ENCODE results near the gene LAPTM5. TPM values are rescaled to one million over a fixed set of nuclear protein-coding genes. Genes with fewer than 3 reads are reported as not detected.

The LAPTM5 gene
- total RNA-seq, 1 donor from 2014 or later, result 0.56 TPM

GRCh38 chr1:30714536-30715090 is 43.0 kb downstream of the LAPTM5 start:
- no peak for DNase-seq
- H3K36me3 Mint-ChIP-seq (ENCODE audit: unreplicated experiment), result peaks cover 4% of the 10 kb centered on the region
- H3K27me3 Mint-ChIP-seq (ENCODE audit: unreplicated experiment), result peaks cover 11% of the 10 kb centered on the region

GRCh38 chr1:30714025-30714424 is 43.5 kb downstream of the LAPTM5 start:
- H3K4me1 Mint-ChIP-seq (ENCODE audit: low read depth, unreplicated experiment), result peaks cover 34% of the 10 kb centered on the region
- no peak for DNase-seq
- H3K9me3 Mint-ChIP-seq (ENCODE audit: unreplicated experiment), result peaks cover 8% of the 10 kb centered on the region
- no peak overlapping the region for H3K4me3 Mint-ChIP-seq (ENCODE audit: unreplicated experiment)
- peaks cover 4% of the 10 kb centered on the region for H3K36me3 Mint-ChIP-seq (ENCODE audit: unreplicated experiment)
- no peak for TF ChIP-seq CTCF (IDR thresholded peaks at IDR 0.05; ENCODE audit: partially characterized antibody, unreplicated experiment)
- H3K27ac Mint-ChIP-seq (ENCODE audit: unreplicated experiment), result no peak overlapping the region
- peaks cover 14% of the 10 kb centered on the region for H3K27me3 Mint-ChIP-seq (ENCODE audit: unreplicated experiment)

More at GRCh38 chr1:30714536-30715090, 43.0 kb downstream of the LAPTM5 start:
- no peak for TF ChIP-seq CTCF (IDR thresholded peaks at IDR 0.05; ENCODE audit: partially characterized antibody, unreplicated experiment)
- Mint-ChIP-seq H3K4me3 (ENCODE audit: unreplicated experiment) (no peak overlapping the region), H3K4me1 (ENCODE audit: low read depth, unreplicated experiment) (peaks cover 34% of the 10 kb centered on the region), H3K9me3 (ENCODE audit: unreplicated experiment) (peaks cover 8% of the 10 kb centered on the region), H3K27ac (ENCODE audit: unreplicated experiment) (no peak overlapping the region)

- Mint-ChIP-seq H3K9me3 (ENCODE audit: unreplicated experiment) (peaks cover 8% of the 10 kb centered on the region), H3K4me3 (ENCODE audit: unreplicated experiment) (no peak overlapping the region), H3K27me3 (ENCODE audit: unreplicated experiment) (peaks cover 16% of the 10 kb centered on the region), H3K36me3 (ENCODE audit: unreplicated experiment) (peaks cover 4% of the 10 kb centered on the region), H3K27ac (ENCODE audit: unreplicated experiment) (peak overlapping the region; percentile 62), H3K4me1 (ENCODE audit: low read depth, unreplicated experiment) (peaks cover 34% of the 10 kb centered on the region)
- DNase-seq, result no peak
- TF ChIP-seq CTCF (IDR thresholded peaks at IDR 0.05; ENCODE audit: partially characterized antibody, unreplicated experiment), result no peak
Measured at GRCh38 chr1:30713311-30713710, 44.3 kb downstream of the LAPTM5 start.

- H3K4me3 Mint-ChIP-seq (ENCODE audit: unreplicated experiment), result peak overlapping the region; percentile 11
- peaks cover 14% of the 10 kb centered on the region for H3K27me3 Mint-ChIP-seq (ENCODE audit: unreplicated experiment)
- H3K36me3 Mint-ChIP-seq (ENCODE audit: unreplicated experiment), result peaks cover 4% of the 10 kb centered on the region
- no peak for TF ChIP-seq CTCF (IDR thresholded peaks at IDR 0.05; ENCODE audit: partially characterized antibody, unreplicated experiment)
- no peak for DNase-seq
- H3K4me1 Mint-ChIP-seq (ENCODE audit: low read depth, unreplicated experiment), result peaks cover 34% of the 10 kb centered on the region
- peak overlapping the region; percentile 62 for H3K27ac Mint-ChIP-seq (ENCODE audit: unreplicated experiment)
- peaks cover 7% of the 10 kb centered on the region for H3K9me3 Mint-ChIP-seq (ENCODE audit: unreplicated experiment)
Measured at GRCh38 chr1:30712583-30712982, 45.0 kb downstream of the LAPTM5 start.

GRCh38 chr1:30710407-30710806 is 47.2 kb downstream of the LAPTM5 start:
- Mint-ChIP-seq H3K9me3 (ENCODE audit: unreplicated experiment) (peaks cover 4% of the 10 kb centered on the region), H3K27me3 (ENCODE audit: unreplicated experiment) (peaks cover 12% of the 10 kb centered on the region), H3K27ac (ENCODE audit: unreplicated experiment) (peak overlapping the region; percentile 28), H3K4me1 (ENCODE audit: low read depth, unreplicated experiment) (peaks cover 34% of the 10 kb centered on the region), H3K4me3 (ENCODE audit: unreplicated experiment) (peak overlapping the region; percentile 30), H3K36me3 (ENCODE audit: unreplicated experiment) (peaks cover under 1% of the 10 kb centered on the region)
- no peak for DNase-seq
- no peak for TF ChIP-seq CTCF (IDR thresholded peaks at IDR 0.05; ENCODE audit: partially characterized antibody, unreplicated experiment)
